GM12878 (cell line): ENCODE results near the gene C1QL2. TPM values are rescaled to one million over a fixed set of nuclear protein-coding genes. Genes with fewer than 3 reads are reported as not detected.

Experiments used
- ATAC-seq: fragments of 200-7000 bp; cut with Tn5 transposase; 3 replicates; pipeline ENCODE4 v1.9.1; 2020; ENCODE audit warnings: mild to moderate bottlenecking, moderate library complexity
- BruUV-seq: library from RNA; stranded (reverse); fragments of 400-500 nt; replicated peaks from 2 replicates; lab custom pipeline; 2021; lab: Mats Ljungman, UMichigan
- CTCF ChIA-PET: fragments of 300-600 bp; sonication (Branson Sonifier 250); formaldehyde crosslinking; extraction: SDS; loops from one replicate; lab custom pipeline; 2021; ENCODE audit warnings: inconsistent platforms; lab: Yijun Ruan, JAX
- POLR2A ChIA-PET: fragments of 350-600 bp; formaldehyde crosslinking; extraction: SDS; loops from one replicate; lab custom pipeline; 2021; ENCODE audit warnings: inconsistent platforms; lab: Charles Lee
- RAD21 ChIA-PET: fragments of 300-600 bp; sonication (Branson Sonifier 250); formaldehyde crosslinking; loops from one replicate; lab custom pipeline; 2023; ENCODE audit warnings: antibody characterized with exemption; ENCODE audit not compliant: unreplicated experiment; lab: Charles Lee
- SMC1A ChIA-PET: fragments of 300-600 bp; sonication (Branson Sonifier 250); formaldehyde crosslinking; loops from one replicate; lab custom pipeline; 2023; ENCODE audit not compliant: unreplicated experiment, uncharacterized antibody; lab: Charles Lee
- DNase-seq: peaks from one replicate; pipeline ENCODE4 v3.0.0-alpha.2; 2011; ENCODE audit warnings: low read depth, low spot score
- FAIRE-seq: peaks from 3 replicates; lab custom pipeline; 2011; peaks lifted over from hg19 to GRCh38; lab: Jason Lieb, UNC
- H2AFZ ChIP-seq: 2 replicates; pipeline ENCODE4 v1.6.0; 2011; ENCODE audit warnings: low read depth, low read length, control low read depth; ENCODE audit not compliant: control insufficient read depth
- H3K27ac ChIP-seq: 2 replicates; pipeline ENCODE4 v1.5.1; 2011; ENCODE audit warnings: control low read depth; ENCODE audit not compliant: control insufficient read depth, insufficient read depth
- H3K27me3 ChIP-seq, 2 experiments: replicated peaks in 1 of 2; 2 replicates each; pipeline versions ENCODE4 v1.6.0 to v1.6.1; 2011; ENCODE audit warnings: low read length in 1 of 2; ENCODE audit not compliant: control insufficient read depth in 2 of 2, insufficient read depth in 2 of 2
- H3K36me3 ChIP-seq, 2 experiments: 2 replicates each; pipeline ENCODE4 v1.5.1; 2011; ENCODE audit warnings: low read length in 1 of 2; ENCODE audit not compliant: control insufficient read depth in 2 of 2, insufficient read depth in 2 of 2
- H3K4me1 ChIP-seq: 2 replicates; pipeline ENCODE4 v1.6.1; 2011; ENCODE audit warnings: mild to moderate bottlenecking, low read length, moderate library complexity, mixed read lengths; ENCODE audit not compliant: control insufficient read depth, insufficient read depth
- H3K4me2 ChIP-seq: 2 replicates; pipeline ENCODE4 v1.6.0; 2011; ENCODE audit warnings: control low read depth; ENCODE audit not compliant: control insufficient read depth, insufficient read depth
- H3K4me3 ChIP-seq: fragments of 200-600 bp; sonication (generic); 2 replicates; pipeline ENCODE4 v1.5.1; 2016
- H3K79me2 ChIP-seq: 2 replicates; pipeline ENCODE4 v1.6.0; 2011; ENCODE audit warnings: low read length; ENCODE audit not compliant: control insufficient read depth, insufficient read depth
- H3K9ac ChIP-seq: 2 replicates; pipeline ENCODE4 v1.8.0; 2011; ENCODE audit warnings: low read length, control low read depth, mixed read lengths; ENCODE audit not compliant: control insufficient read depth, insufficient read depth
- H3K9me3 ChIP-seq: replicated peaks from 3 replicates; pipeline ENCODE4 v1.5.1; 2011; ENCODE audit warnings: mild to moderate bottlenecking, low read length; ENCODE audit not compliant: control insufficient read depth, insufficient read depth
- H4K20me1 ChIP-seq: 2 replicates; pipeline ENCODE4 v1.6.0; 2011; ENCODE audit not compliant: control insufficient read depth, insufficient read depth
- FOS ChIP-seq: IDR thresholded peaks from 3 replicates; pipeline ENCODE4 v1.6.1; 2011; ENCODE audit warnings: borderline replicate concordance; ENCODE audit not compliant: insufficient read length; ENCODE audit errors: extremely low read depth
- PAX5 ChIP-seq: IDR thresholded peaks from 2 replicates; pipeline ENCODE4 v1.6.1; 2011; ENCODE audit warnings: low read depth, low read length, borderline replicate concordance
- RB1 ChIP-seq: fragments of 450-650 bp; formaldehyde crosslinking; IDR thresholded peaks from 2 replicates; pipeline ENCODE4 v1.6.1; 2017; ENCODE audit warnings: mild to moderate bottlenecking, borderline replicate concordance
- RBBP5 ChIP-seq: fragments of 200-600 bp; sonication (generic); conservative IDR thresholded peaks from 2 replicates; pipeline ENCODE4 v1.6.1; 2016
- SMAD5 ChIP-seq: IDR thresholded peaks from 2 replicates; pipeline ENCODE4 v1.6.1; 2016; ENCODE audit warnings: antibody characterized with exemption, low read depth
- TAF1 ChIP-seq: IDR thresholded peaks from 2 replicates; pipeline ENCODE4 v1.6.1; 2011; ENCODE audit warnings: mild to moderate bottlenecking, low read depth, low read length, borderline replicate concordance
- ZNF592 ChIP-seq: fragments of 450-650 bp; IDR thresholded peaks from 2 replicates; pipeline ENCODE4 v1.6.1; 2017; ENCODE audit warnings: mild to moderate bottlenecking, moderate library complexity
- WGBS: methylation state at CpG from one replicate; pipeline ENCODE4 v1.1.6; 2016; ENCODE audit warnings: low lambda C conversion rate; ENCODE audit not compliant: insufficient replicate concordance, insufficient coverage; ENCODE audit errors: missing lambda C conversion rate; 5-methylcytosine and 5-hydroxymethylcytosine counted together
- in situ Hi-C: fragments of 300-500 bp; cut with MboI; formaldehyde crosslinking; loops from 9 replicates; pipeline ENCODE4 v1.14.3; 2018; ENCODE audit warnings: mixed read lengths
- intact Hi-C: fragments of 100-400 bp; cut with micrococcal nuclease; formaldehyde crosslinking; loops from one replicate; pipeline ENCODE4 v1.14.2; 2022; ENCODE audit not compliant: unreplicated experiment
- polyA plus RNA-seq, 11 experiments: library from polyadenylated mRNA; depleted of rRNA in 4 of 11; unstranded in 6 of 11; stranded (reverse) in 5 of 11; fragments of >200 nt; fragmentation: Nextera tagmentation in 4 of 11; fragmentation: Illumina TruSeq in 1 of 11; extraction: Ambion mirVana in 4 of 11; extraction: Trizol in 1 of 11; gene quantifications; 1 replicate in 1 of 11; 2 replicates in 10 of 11; pipeline versions ENCODE4 v1.2.1 to v1.2.3, GENCODE V29; 2011 to 2016; ENCODE audit warnings: inconsistent platforms in 2 of 11, missing spikeins in 2 of 11, low read depth in 1 of 11
- total RNA-seq, 4 experiments: library from RNA; depleted of rRNA in 3 of 4; stranded (reverse); fragments of >200 nt in 3 of 4; fragmentation: Illumina TruSeq in 1 of 4; extraction: Trizol in 1 of 4; gene quantifications; 2 replicates each; pipeline versions ENCODE4 v1.2.1 to v1.2.3, GENCODE V29; 2013 to 2021

The C1QL2 gene
- total and polyA plus RNA-seq, 10 of the 15 experiments (the other 5 are each of a cell fraction or from before 2014, with no cell fraction given) = not detected

- in situ Hi-C loops = no loop called here
- H3K27ac ChIP-seq = no peak overlapping the region
- ChIA-PET CTCF (interaction anchor here (0.6 kb wide), 1 partner anchor 445 kb away, joined by 3 read pairs; no protein-coding TSS in a partner anchor), SMC1A (no interaction called here), POLR2A (no interaction called here), RAD21 (no interaction called here)
- no peaks in the 10 kb centered on the region for H3K9me3 ChIP-seq
- DNase-seq (no peak), FAIRE-seq (no peak), ATAC-seq (no peak)
- H2AFZ ChIP-seq = no peak overlapping the region
- H3K27me3 ChIP-seq = peaks cover 0 to 4% of the 10 kb centered on the region in 2 experiments; a peak in 2 of 4 replicates
- no peak for TF ChIP-seq TAF1
- no peak for TF ChIP-seq ZNF592
- no peak for TF ChIP-seq RB1
- TF ChIP-seq SMAD5 = no peak
- TF ChIP-seq FOS = no peak
- no peak for TF ChIP-seq RBBP5
- TF ChIP-seq PAX5 = no peak
- intact Hi-C loops = no loop called here
- 50% methylated on average over 2 of the region's 2 CpGs for WGBS
- H3K36me3 ChIP-seq = no peaks in the 10 kb centered on the region
- H4K20me1 ChIP-seq = no peaks in the 10 kb centered on the region
- no peak overlapping the region for H3K9ac ChIP-seq
- H3K4me2 ChIP-seq = no peak overlapping the region
- no peaks in the 10 kb centered on the region for H3K79me2 ChIP-seq
- H3K4me1 ChIP-seq = no peaks in the 10 kb centered on the region
- BruUV-seq = no TSS peak
- H3K4me3 ChIP-seq = no peak overlapping the region
These were observed 37.3 kb upstream of the C1QL2 start for GRCh38 chr2:119195887-119196286.
